22Rv1 (cell line): ENCODE measurements around the gene KAT8.

Experiments
- ZFX ChIP-seq: fragments of 450-650 bp; IDR thresholded peaks from 2 replicates; pipeline ENCODE4 v1.6.1; 2017; ENCODE audit warnings: antibody characterized with exemption, borderline replicate concordance
- TF ChIP-seq, protein P1 (sequence below): fragments of 450-650 bp; IDR thresholded peaks from 2 replicates; pipeline ENCODE4 v1.5.1; 2017; ENCODE audit warnings: mild to moderate bottlenecking

DNA sequence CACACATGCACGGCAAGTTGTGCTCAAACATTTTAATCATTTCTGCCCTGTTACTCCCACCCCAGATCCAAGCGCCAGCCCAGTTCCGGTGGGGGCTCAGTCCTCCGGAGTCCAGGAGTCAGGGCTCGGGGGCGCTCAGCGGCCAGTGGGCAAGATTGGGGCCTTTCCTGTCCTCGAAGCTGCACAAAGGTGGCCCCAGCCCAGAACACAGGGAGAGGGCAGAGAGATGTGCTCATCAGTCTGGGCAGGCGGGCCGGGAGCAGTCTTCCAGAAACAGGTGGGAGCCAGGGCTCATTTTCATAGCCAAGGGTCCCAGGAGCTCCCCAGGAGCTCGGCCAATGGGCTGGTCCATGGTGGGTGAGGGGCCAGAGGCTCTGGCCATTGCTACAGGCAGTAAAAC, 14.0 kb downstream of the KAT8 start:
- TF ChIP-seq, protein P1, sequence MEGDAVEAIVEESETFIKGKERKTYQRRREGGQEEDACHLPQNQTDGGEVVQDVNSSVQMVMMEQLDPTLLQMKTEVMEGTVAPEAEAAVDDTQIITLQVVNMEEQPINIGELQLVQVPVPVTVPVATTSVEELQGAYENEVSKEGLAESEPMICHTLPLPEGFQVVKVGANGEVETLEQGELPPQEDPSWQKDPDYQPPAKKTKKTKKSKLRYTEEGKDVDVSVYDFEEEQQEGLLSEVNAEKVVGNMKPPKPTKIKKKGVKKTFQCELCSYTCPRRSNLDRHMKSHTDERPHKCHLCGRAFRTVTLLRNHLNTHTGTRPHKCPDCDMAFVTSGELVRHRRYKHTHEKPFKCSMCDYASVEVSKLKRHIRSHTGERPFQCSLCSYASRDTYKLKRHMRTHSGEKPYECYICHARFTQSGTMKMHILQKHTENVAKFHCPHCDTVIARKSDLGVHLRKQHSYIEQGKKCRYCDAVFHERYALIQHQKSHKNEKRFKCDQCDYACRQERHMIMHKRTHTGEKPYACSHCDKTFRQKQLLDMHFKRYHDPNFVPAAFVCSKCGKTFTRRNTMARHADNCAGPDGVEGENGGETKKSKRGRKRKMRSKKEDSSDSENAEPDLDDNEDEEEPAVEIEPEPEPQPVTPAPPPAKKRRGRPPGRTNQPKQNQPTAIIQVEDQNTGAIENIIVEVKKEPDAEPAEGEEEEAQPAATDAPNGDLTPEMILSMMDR, result no peak
- TF ChIP-seq ZFX, result no peak
